GM21360 (cell line): ENCODE results near the gene GNAS-AS1.

ENCODE experiments used
- ATAC-seq: cut with Tn5 transposase; IDR thresholded peaks from one replicate; pipeline ENCODE4 v1.9.1; 2021; ENCODE audit warnings: mild to moderate bottlenecking, moderate library complexity; ENCODE audit not compliant: unreplicated experiment

GNAS-AS1 gene

DNA sequence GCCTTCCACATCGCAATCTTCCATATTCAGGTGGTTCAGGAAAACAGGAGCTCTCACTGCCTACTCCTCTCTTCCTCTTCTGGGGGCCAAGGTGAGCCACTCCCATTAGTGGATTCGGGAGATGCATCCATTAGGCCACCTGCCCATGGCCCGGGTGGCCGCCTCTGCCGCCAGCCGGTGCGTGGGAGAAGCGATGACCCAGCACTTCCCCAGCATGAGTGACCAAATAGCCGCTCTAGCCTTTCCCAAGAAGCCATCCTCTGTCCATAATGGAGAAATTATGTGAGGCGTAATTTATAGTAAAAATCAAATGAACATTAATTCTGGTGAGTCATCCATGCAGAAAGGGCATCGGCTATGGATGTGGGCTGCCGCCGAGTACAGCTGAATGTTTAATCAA, 39.4 kb downstream of the GNAS-AS1 start:
- ATAC-seq = no peak

GRCh38 chr20:58810879-58811250, 39.8 kb downstream of the GNAS-AS1 start:
- no peak for ATAC-seq

DNA sequence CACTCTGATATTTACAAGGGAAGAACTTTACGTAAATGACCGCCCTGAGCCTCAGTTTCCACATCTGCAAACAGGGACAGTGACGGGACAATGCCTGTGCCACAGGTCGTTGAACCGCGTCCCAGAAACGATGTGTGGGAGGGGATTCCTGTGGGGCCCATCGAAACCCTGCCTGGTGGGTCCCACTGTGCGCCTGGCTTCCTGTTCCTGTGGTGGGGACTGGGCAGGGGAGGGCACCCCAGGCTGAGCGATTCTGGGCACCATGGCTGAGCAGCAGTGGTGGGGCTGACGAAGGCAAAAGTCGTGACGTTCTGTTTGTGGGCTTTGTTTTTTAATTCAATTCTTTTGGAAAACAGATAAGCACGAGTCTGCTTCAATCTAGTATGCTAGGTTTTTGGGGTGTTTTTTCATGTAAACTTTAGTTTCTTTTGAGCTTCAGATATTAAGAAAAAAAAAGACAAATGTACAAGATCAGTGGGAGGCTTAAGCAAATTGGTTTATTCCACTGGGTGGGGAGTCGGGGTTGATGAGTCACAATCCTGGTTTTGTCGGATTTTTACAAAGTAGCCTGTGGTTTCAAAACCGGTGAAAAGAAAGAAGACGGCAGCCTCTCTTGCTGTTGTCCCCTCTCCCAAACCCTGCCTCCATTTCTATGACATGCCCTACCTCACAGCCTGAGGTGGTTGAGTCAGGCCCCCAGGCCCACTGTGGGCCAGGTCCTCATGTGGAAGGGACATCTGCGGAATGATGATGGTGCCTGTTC, 40.4 kb downstream of the GNAS-AS1 start:
- no peak for ATAC-seq

GRCh38 chr20:58808271-58809046, 42.2 kb downstream of the GNAS-AS1 start:
- no peak for ATAC-seq

DNA sequence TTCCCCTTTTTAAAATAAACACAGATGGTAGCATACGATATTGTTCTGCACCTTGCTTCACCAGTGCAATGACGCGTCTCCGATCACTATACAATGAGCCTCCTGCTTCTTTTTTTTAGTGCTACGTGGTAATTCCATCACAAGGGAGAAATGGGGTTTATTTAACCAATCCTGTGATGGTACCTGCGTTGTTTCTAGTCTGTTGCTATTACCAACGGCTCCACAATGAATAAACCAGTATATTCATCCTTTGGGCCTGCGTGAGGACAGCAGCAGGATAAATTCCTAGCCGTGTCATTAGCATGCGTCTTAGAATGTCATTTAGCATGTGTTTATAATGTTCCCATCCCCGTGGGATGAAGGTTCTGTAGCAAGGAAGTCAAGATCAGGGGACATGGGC, 42.9 kb downstream of the GNAS-AS1 start:
- no peak for ATAC-seq

DNA sequence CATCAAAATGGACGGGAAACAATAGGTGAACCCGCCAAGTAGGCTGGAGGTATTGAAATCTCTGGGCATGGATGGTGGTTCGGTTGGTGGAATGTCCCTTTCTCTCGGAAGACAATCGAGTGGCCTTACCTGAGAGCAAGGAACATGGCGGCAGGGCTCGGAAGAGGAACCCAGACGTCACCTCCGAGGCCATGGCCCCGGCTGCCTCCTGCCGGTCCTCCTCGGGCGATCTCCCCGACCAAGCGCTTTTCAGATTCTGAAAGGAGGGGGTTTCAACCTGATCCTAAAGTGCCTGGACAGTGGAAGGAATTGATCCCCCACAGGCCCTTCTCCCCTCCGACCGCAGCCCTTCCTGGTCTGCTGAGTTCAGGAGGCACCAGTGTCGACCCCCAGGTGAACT, 47.2 kb downstream of the GNAS-AS1 start:
- no peak for ATAC-seq

- ATAC-seq = no peak
Observed at GRCh38 chr20:58802061-58802460, 48.6 kb downstream of the GNAS-AS1 start.

GRCh38 chr20:58800134-58800871, 50.4 kb downstream of the GNAS-AS1 start:
- ATAC-seq = no peak

GRCh38 chr20:58797371-58798338, 53.0 kb downstream of the GNAS-AS1 start:
- no peak for ATAC-seq

DNA sequence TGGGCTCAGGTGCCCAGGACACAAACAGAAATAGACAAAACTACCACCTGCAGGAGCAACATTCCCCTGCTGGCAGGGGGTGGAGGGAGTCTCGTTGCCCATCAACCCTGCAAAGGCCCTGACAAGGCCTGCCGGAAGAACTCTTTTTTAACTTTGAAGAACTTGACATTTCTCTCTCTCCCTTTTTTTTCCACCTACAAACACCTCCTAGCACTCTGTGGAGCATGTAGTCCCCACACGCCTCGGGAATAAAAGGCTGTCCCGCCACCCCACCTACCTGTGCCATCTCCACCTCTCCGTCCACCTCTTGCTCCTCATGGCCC, 54.8 kb downstream of the GNAS-AS1 start:
- no peak for ATAC-seq

- no peak for ATAC-seq
Observed at GRCh38 chr20:58795181-58795922, 55.4 kb downstream of the GNAS-AS1 start.

DNA sequence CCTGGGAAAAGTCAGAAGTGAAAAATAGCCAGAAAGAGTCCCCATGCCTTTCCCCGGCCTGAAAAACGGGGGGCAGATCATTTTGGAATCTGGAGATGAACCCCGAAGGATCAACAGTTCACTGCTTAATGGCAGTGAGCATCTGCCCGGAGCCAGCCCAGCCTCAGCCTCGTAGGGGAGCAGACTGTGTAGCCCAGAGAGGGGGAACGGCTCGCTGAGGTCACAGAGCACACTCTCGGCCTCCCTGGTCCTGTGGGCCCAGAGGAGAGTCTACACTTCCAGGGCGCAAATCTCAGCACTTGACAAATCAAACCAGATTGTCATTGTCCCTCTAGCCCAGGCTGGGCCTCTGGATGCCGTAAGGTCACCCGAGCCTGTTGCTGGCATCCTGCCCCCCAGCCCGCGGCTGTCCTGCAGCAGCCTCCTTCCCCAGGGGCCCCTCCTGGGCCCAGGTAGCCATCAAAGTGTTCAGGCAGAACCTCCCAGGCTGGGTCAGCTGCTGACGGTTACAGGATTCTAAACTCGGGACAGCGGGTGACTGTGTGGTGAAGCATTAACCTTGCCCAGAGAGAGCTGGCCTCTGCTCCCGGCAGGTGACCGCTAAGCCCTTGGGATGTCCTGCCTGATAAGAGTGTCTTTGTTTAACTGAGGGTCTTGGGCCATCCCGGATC, 56.1 kb downstream of the GNAS-AS1 start:
- no peak for ATAC-seq

- ATAC-seq = no peak
Observed at GRCh38 chr20:58793512-58794420, 56.9 kb downstream of the GNAS-AS1 start.

DNA sequence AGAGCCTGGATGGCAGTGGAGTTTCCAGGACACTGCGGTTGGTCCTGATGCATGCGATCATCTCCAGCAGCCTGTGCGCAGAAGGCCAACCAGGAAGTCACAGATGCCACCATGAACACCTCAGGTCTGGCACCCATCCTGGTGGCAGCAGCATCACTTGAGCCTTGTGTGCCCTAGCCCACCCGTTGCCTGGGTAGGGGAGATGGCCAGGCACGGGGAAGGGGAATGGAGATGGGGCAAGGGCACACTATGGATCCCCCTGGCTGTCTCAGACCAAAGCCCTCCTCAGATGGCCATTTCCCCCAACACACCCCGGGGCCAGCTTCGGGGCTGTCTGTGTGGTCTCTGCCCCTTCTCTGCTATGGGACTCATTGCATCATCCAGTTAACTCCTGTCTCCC, 58.3 kb downstream of the GNAS-AS1 start:
- no peak for ATAC-seq

- no peak for ATAC-seq
Observed at GRCh38 chr20:58791286-58791685, 59.4 kb downstream of the GNAS-AS1 start.

DNA sequence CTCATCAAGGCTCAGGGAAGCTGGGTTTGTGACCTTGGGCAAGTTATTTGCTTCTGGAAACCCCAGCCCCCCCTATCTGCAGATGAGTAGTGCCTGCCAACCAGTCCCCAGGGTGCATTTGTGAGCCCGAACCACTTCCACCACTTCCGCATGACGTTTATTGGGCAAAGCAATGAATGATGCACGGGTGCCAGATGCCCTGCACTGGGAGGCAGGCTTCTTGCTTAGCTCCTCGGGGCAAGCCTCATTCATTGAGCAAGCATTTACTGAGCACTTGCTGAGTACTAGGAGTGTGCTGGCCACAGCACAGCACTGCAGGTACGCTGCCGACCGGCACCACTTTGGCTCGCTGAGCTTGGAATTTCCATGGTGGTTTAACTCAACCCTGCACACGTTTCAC, 60.2 kb downstream of the GNAS-AS1 start:
- no peak for ATAC-seq

GRCh38 chr20:58788896-58789544, 61.7 kb downstream of the GNAS-AS1 start:
- no peak for ATAC-seq
